ENCODE measurements around the gene IPO13.

Gene IPO13

DNA sequence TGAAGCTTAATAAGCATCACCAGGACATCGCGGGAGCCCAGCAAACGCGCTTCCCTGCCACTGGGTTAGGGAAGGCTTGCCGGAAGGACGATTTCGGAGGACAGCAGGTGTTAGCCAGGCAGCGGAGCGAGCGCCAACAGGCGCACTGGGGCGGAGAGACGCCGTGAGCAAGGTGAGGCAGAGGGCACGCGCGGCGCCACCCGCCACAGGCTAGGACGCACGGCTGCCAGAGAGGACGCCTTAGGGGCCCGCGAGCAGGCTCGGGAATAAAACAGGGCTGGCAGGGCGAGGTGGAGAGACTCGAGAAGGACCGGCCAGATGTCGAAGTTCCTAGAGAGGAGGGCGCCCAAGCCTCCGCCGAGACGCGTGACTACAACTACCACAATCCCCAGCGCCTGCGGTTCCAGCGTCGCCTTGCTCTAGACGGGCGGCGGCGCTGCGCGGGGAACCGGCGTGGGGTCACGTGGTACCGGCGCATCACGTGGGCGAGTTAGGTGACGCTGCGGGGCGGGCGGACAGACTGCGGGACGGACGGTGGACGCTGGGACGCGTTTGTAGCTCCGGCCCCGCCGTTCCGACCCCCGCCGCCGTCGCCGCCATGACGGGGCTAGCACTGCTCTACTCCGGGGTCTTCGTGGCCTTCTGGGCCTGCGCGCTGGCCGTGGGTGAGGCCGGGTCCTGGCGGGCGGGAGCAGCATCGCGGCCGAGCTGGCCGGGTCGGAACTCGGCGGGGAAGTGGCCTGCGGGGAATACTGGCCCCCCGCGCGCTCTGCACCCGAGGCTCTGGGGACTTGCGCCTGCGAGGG, 27.9 kb downstream of the IPO13 start, which contains the start of gene ATP6V0B:
Gene ATP6V0B (plus strand): TSS at position 518 of the 806 bp plus-strand sequence. CDS start 81 bp downstream, at position 599.
- DNase-seq = peak; percentile 78

DNA sequence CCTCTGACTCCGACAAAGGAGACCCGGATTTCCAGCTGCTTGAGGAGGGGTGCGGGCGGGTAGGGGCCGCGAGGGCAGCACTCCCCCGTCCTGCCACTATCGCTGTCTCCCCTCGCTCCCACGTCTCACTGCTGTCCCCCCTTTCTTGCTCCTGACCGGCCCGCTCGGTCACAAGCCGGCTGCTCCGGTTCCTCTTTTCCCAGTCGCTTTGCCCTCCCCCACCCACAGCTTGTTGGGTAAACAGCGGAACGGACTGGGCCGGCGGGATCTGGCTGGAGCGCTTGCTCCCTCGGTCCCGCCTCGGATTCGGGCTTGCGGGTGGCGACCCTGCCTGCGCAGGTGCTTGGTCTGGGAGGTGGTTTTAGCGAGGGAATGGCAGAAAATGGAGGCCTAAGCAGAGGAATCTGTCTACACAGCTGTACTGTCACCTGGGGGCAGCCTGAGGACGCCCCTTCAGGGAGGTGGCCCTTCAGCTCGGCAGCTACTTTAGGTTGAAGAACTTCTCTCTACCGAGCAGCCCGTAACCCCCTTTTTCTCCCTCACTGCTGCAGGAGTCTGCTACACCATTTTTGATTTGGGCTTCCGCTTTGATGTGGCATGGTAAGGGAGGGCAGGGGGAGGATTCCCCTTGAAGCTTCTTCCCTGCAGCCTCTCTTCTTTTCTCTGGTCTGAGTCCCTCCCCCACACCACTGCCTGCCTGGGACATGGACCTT, 28.7 kb downstream of the IPO13 start:
- DNase-seq = no peak

DNA sequence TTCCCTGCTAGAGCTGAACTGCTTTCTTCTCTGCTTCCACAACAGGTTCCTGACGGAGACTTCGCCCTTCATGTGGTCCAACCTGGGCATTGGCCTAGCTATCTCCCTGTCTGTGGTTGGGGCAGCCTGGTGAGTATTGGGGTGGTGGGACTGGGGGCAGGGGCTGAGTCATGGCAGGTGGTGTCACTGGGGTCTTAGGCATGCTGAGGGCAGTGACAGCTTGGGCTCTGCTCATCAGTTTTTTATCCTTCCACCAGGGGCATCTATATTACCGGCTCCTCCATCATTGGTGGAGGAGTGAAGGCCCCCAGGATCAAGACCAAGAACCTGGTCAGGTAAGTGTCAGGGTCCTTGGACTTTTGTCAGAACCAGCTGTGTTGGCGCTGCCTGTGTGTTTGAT, 29.3 kb downstream of the IPO13 start:
- no peak for DNase-seq

- DNase-seq = no peak
These were observed 30.1 kb downstream of the IPO13 start for GRCh38 chr1:43976890-43977289.

DNA sequence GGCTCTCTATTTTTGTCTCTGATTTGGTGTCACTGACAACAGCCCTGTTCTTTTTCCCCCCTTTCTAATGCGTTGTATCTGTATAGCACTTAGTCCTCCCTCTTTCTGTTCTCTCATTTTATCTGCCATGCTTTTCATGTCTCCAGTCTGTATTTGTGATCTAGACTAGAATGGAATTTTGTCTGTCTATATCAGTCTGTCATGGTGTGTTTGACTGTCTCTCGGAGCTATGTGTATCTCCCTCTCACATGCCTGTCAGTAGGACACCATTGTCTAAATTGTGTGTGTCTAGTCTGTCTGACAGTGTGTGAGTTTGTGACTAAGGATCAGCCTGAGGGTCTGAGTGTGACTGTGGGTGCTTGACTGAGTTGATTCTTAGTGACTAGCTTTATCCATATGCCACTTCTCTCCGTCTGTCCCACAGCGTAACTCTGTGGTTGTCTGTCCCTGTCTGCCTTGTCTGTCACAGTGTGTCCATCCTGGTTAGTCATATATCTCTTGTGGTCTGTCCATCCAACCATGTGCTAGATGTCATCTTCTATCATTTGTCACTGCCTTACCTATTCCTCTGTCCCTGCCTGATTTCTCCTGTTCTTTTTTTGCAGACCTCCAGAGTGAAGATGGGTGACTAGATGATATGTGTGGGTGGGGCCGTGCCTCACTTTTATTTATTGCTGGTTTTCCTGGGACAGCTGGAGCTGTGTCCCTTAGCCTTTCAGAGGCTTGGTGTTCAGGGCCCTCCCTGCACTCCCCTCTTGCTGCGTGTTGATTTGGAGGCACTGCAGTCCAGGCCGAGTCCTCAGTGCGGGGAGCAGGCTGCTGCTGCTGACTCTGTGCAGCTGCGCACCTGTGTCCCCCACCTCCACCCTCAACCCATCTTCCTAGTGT, 30.9 kb downstream of the IPO13 start:
- DNase-seq = no peak

DNA sequence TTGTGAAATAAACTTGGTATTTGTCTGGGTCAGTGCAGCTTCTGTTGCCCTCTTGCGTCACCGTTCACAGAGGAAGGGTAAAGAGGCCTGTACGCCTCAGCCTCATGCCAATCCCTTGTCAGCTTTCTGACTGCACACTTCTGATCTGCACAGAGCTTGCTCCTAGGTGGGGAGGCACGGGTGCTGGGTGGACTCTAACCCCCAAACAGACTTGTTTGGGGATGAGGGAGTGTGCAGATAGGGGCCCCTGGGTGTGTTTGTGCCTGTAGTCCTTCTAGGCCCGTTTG, 31.5 kb downstream of the IPO13 start:
- no peak for DNase-seq

DNA sequence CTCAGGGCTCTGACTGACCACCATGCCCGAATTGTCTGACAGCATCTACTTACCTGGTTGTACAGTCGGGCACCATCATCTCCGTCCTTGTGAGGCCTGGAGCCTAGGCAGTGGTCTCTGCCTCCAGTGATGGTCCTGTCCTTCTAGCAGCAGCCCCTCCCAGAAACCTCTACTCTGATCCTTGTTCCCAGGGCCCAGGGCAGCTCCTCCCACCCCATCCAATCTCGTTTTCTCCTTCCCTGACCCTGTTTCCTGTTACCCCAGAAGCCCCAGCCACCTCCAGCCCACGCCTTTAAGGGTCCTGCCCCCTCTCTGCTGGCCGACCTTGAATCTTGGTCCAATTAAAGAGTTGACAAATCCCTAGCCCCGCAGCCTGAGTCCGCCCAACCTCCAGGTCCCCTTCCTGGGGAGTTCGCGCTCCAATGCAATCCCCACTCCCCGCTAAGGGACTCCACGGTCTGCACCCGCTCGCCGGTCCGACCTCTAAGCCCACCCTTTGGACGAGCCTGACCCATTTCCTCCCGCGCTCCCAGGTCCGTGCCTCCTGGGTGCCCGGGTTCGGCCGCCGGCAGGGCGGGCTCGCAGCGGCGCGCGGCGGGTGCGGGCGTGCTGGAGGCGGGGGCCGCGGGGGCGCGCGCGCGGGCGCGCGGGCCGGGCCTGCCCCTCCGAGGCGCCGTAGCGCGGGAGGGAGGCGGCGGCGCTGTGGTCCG, 32.0 kb downstream of the IPO13 start, which contains the start of gene B4GALT2:
Gene B4GALT2 (plus strand): TSS at position 660 of the 710 bp plus-strand sequence. CDS start 1,951 bp downstream, outside the sequence.
- no peak for DNase-seq

DNA sequence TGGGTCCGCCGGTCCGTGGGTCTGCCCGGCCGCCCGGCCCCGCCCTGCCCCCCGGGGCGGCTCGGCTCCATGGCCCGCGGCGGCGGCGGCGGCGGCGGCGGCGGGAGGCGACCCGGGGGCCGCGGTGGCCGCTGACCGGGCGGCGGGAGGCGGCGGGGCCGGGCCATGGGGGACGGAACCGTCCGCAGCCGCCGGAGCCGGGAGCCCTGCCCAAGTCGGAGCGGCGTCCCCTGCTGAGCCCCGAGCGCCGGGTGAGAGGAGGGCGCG, 32.4 kb downstream of the IPO13 start:
- no peak for DNase-seq

DNA sequence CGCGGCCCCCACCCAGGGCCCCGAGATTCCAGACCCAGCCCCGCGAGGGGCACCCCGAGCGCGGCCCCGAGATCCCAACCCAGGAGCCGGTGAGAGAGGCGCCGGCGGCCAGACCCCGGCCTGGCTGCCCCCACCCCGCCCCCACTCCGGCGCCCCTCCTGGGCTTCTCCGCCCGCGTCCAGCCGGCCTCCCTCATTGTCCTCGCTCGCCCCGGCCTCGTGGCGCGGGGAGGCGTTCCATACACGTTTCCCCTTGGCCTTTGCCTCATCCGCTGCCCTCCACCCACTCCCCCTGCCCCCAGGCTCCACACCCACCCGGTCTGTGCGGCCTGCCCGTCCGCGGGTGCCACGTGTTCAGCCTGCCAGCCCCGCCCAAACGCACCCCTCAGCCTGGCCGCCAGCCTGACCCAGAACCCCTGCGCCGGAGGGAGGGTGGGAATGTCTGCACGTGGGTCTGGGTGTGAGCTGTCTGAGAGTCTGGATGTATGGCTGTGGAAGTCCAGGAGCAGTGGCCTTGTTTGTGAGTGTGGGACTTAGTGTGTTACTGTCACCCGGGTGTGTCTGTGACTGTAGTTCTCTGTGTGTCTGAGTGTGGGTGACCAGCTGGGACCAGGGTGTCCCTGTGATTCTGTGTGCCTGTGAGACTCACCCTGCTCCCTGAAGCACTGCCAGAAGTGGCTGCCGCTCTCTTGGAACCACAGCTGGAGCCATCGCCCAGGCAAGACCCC, 32.9 kb downstream of the IPO13 start:
- DNase-seq = no peak

DNA sequence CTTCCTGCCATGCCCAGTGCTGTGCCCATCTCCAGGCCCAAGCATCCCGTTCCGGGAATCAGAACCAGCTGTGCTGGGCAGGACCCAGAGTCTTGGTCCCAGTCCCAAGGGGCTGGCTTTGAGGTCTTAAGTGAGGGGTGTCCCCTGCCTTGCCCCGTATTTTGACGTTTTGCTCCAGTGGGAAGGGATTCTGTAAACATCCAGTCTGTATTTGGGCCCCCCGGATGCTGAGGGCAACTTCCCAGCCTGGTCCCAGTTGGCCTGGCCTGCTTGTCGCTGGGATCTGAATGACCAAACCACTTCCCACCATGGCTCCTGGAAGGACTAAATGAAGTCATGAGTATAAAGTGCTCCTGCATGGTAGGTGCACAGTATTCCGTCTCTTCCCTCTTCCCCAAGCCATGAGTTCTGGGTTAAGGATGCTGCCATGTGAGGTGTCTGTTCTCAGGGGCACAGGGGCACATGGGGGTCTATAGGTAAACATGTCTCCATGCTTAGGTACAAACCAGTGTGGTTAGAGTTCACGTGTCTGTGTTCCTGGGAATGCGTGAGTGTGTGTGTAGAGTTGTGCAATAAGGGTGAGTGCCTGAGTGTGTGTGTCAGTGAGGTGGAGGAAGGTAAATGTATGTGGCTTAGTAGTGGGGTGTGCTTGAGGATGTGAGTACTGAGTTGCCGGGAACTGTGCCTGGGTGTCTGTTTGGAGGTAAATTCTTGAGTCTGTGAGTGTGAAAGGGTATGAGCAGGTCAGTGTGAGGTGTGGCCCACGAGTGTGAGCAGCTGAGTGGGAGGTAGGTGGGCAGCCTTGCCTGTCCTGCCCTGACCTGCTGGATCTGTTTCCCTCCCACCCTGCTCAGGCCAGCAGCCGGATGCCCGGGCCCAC, 33.7 kb downstream of the IPO13 start:
- no peak for DNase-seq

- DNase-seq = no peak
These were observed 34.4 kb downstream of the IPO13 start for GRCh38 chr1:43981135-43981491.

DNA sequence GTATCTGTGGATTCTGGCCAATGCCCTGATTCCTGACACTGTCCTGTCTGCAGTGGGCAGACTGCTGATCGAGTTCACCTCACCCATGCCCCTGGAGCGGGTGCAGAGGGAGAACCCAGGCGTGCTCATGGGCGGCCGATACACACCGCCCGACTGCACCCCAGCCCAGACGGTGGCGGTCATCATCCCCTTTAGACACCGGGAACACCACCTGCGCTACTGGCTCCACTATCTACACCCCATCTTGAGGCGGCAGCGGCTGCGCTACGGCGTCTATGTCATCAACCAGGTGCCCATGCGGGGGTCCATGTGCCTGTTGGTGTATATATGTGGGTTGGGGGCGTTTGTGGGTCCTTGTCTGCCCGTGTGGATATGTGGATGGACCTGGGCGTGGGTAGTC, 34.9 kb downstream of the IPO13 start:
- no peak for DNase-seq

DNA sequence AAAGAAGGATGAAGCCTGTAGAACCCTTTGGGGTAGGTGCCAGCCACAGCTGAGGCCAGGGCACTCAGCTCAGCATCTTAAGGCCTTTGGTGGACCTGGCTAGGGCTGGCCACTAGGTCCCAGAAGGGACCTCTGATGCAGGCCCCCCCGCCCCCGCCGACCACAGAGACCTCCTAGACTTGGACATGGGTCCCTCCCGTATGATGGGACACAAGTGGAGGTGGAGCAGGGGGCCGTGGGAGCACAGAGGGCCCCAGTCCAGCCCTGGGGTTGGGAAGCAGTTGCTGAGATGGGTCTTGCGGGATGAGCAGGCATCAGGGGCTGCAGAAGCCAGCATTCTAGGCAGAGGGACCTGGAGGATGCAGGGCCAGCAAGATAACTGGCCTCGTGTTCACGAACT, 35.5 kb downstream of the IPO13 start:
- no peak for DNase-seq

GRCh38 chr1:43982808-43983207, 36.1 kb downstream of the IPO13 start:
- no peak for DNase-seq

DNA sequence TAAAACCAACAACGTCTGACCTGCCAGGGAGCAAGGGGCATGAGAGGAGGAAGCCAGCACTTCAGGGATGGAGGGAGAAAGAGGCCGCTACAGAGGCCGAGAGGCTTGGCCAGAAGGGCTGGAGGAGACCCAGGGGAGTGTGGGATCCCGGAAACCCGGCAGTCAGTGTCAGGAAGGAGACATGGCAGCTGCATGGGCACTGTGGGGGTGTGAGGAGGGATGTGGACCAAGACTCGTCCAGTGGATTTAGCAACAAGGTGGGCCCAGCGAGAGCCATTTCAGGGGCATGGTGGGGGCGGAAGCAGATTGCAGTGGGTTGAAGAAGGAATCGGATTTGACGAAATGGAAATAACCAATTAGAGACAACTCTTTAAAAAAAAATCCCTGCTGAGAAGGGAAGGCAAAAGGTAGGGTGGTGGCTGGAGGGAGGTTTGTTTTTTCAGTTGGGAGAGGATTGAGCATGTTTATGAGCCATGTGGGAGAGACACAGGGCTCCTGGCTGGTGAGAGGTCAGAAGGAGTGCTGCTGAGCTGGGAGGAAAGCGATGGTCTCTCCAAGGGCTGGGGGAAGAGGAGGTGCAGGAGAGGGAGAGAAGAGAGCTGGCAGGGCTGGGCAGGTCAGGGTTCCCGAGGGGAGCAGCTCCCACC, 36.6 kb downstream of the IPO13 start:
- no peak for DNase-seq

DNA sequence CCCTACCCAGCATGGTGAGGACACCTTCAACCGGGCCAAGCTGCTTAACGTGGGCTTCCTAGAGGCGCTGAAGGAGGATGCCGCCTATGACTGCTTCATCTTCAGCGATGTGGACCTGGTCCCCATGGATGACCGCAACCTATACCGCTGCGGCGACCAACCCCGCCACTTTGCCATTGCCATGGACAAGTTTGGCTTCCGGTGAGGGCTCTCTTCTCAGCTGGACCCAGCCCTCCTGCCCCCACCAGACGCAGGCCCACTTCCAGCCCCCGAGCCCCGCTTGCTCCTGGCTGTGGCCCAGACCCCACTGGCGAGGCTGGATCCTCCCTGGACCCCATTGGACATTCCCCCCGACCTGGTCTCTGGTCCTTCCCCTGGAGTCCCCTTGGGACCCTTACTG, 38.1 kb downstream of the IPO13 start:
- no peak for DNase-seq

DNA sequence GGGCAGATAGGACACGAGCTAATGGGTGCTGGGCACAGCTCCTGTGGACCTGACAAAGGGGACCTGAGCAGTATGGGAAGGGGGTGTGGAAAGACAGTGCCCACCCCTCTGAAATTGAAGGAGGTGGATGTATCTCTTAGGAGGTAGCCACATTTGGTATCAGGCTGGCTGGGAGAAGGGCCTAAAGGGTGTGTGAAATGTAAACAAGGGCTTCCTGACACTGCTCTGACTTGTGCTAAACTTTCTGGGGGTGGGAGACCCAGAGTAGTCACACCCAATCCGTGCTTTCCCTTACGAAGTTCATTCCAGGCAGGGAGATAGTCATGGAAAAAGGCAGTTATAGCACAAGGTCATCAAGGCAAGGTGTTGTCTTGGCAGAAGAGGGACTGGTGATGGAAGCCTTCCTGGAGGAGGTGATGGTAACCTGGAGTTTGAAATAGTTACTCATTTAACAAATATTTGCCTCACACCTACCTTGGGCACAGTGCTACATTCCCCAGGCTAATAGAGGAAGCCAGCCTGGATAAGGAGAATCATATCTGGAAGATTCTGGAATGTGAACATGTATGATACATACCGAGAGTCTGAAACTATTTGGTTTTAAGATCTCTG, 39.3 kb downstream of the IPO13 start:
- DNase-seq = no peak

DNA sequence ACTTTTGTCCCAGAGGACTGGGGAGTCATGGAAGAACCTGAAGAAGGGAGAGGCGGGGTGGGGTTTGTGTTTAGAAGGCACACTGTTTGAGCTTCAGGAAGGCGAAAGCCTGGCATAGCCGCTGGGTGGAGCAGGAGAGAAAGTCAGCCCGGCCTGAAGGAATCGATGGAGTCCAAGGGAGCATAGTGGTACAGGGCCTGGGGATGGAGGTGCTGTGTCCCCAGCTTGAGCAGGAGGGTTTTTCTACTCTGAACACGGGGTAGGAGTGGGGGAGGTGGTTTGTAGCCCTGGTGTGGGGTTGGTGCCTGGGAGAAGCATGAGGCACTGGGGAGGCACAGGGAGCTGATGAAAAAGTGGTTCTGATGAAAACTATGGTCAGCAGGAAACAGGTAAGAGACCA, 40.0 kb downstream of the IPO13 start:
- DNase-seq = no peak

DNA sequence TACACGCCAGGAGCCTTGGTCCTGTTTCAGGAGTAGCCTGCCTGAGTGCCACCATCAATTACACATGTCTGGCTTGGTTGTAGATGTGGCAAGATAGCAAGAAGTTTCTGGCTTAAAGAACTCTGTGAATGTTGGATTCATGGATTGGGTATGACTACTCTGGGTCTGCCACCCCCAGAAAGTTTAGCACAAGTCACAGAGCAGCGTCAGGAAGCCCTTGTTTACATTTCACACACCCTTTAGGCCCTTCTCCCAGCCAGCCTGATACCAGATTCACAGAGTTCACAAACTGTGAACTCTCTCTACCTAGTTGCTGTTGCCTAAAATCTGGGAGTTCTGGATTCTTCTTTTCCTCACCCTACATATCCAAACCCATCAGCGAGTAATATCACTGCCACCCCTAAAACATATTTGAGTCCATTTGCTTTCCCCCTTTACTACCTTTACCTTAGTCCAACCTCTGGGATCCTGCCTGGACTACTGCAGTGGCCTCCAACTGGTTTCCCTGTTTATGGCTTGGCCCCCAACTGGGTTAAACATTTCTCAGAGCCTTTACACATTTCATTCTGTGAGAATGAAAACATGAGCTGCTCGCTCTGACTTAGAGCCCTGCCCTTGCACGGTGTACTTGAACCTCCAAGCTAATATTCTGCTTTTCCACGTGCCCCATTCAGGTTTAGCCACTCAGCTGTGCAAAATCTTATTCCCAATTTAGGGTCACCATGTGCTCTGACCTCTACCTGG, 40.6 kb downstream of the IPO13 start:
- DNase-seq = no peak

Measured in cortex of kidney (tissue), 1 donor.